ENCODE data around the gene NCAM2. TPM values are rescaled to one million over a fixed set of nuclear protein-coding genes. Genes with fewer than 3 reads are reported as not detected.

The NCAM2 gene
- total and polyA plus RNA-seq, 2 of the 4 experiments (the other 2 are of a cell fraction): 2.7 to 5.0 TPM

- Histone ChIP-seq H3K36me3 (ENCODE audit: control insufficient read depth, insufficient read depth, low read length) (no peaks in the 10 kb centered on the region), H2AFZ (replicated peaks; ENCODE audit: low read length, poor library complexity) (no peak overlapping the region), H3K23ac (ENCODE audit: low read depth, low read length) (no peak overlapping the region), H2AK9ac (replicated peaks; ENCODE audit: low read depth, low read length, poor library complexity) (no peak overlapping the region), H2BK5ac (ENCODE audit: low read depth, low read length, poor library complexity, severe bottlenecking) (no peak overlapping the region), H3K4ac (ENCODE audit: low read depth, low read length) (no peak overlapping the region), H3K18ac (ENCODE audit: low read depth, low read length) (no peak overlapping the region), H3K27ac (ENCODE audit: insufficient read depth, low read length) (no peak overlapping the region), H3K4me2 (ENCODE audit: low read depth, low read length) (no peak overlapping the region; the same call in 1 of the 2 replicates), H3K9ac (ENCODE audit: low read depth, low read length) (no peak overlapping the region), H3K9me1 (ENCODE audit: insufficient read depth, low read length) (no peaks in the 10 kb centered on the region), H4K8ac (ENCODE audit: low read depth in 2 of 2, low read length in 2 of 2) (no peak overlapping the region), H2BK20ac (ENCODE audit: low read depth, low read length) (no peak overlapping the region), H4K91ac (ENCODE audit: insufficient read depth, low read depth, low read length) (no peak overlapping the region), H3K56ac (ENCODE audit: extremely low read depth, insufficient read depth, low read length) (no peak overlapping the region), H3K14ac (replicated peaks; ENCODE audit: low read depth, low read length) (no peak overlapping the region), H3K79me1 (ENCODE audit: low read depth in 1 of 2, low read length in 2 of 2) (no peaks in the 10 kb centered on the region), H3K27me3 (ENCODE audit: control insufficient read depth, insufficient read depth, low read length) (no peaks in the 10 kb centered on the region), H4K5ac (ENCODE audit: low read depth, low read length) (no peak overlapping the region), H2BK15ac (ENCODE audit: low read depth, low read length) (no peak overlapping the region), H2BK120ac (ENCODE audit: low read depth, low read length) (no peak overlapping the region), H3K9me3 (ENCODE audit: control insufficient read depth, insufficient read depth, low read length) (no peaks in the 10 kb centered on the region), H2AK5ac (ENCODE audit: low read depth, low read length) (no peak overlapping the region), H3K4me3 (ENCODE audit: insufficient read depth, low read depth, low read length) (no peak overlapping the region), H4K20me1 (ENCODE audit: insufficient read depth, low read length) (no peaks in the 10 kb centered on the region), H3K4me1 (ENCODE audit: control insufficient read depth, insufficient read depth, low read length) (no peaks in the 10 kb centered on the region)
- dilution Hi-C loops (cut with HindIII; ENCODE audit: low sequenced_read_pairs, unreplicated experiment): no loop called here
- POLR2A ChIA-PET (ENCODE audit: unreplicated experiment): no interaction called here
- CTCF ChIA-PET: interaction anchor here (1.4 kb wide), 1 partner anchor 10 kb away, joined by 4 read pairs; no protein-coding TSS in a partner anchor
- intact Hi-C loops (cut with micrococcal nuclease): no loop called here
- in situ Hi-C loops (cut with MboI; ENCODE audit: low sequenced_read_pairs): no loop called here
- BruUV-seq (replicated peaks): no TSS peak
- DNase-seq (peak; percentile 11), ATAC-seq (ENCODE audit: low read depth) (no peak)
- no peak for TF ChIP-seq MAZ (IDR thresholded peaks at IDR 0.05; ENCODE audit: borderline replicate concordance, low read depth, low read length)
- TF ChIP-seq POLR2A (IDR thresholded peaks at IDR 0.05; ENCODE audit: low read depth, low read length): no peak
- no peak for TF ChIP-seq CHD1 (IDR thresholded peaks at IDR 0.05; ENCODE audit: low read depth, low read length)
- no peak for TF ChIP-seq MXI1 (IDR thresholded peaks at IDR 0.05; ENCODE audit: borderline replicate concordance, low read depth, low read length)
- TF ChIP-seq RCOR1 (IDR thresholded peaks at IDR 0.05; ENCODE audit: insufficient replicate concordance, low read length): no peak
- no peak for TF ChIP-seq FOS (IDR thresholded peaks at IDR 0.05; ENCODE audit: low read depth, low read length)
- WGBS, 2 experiments (ENCODE audit: extremely low coverage in 2 of 2, insufficient read length in 1 of 2): 67% methylated on average over 1 of the region's 3 CpGs; no CpG with 5 or more reads in 1 of the 2 experiments
These were observed 384.9 kb downstream of the NCAM2 start for GRCh38 chr21:21383126-21383525.
